ENCODE results near the gene TAOK2.
"Not testable (repeated sequence)": the region's sequence is repeated elsewhere in the genome, so short reads cannot be mapped to it uniquely, and the experiment has no call there.

DNA sequence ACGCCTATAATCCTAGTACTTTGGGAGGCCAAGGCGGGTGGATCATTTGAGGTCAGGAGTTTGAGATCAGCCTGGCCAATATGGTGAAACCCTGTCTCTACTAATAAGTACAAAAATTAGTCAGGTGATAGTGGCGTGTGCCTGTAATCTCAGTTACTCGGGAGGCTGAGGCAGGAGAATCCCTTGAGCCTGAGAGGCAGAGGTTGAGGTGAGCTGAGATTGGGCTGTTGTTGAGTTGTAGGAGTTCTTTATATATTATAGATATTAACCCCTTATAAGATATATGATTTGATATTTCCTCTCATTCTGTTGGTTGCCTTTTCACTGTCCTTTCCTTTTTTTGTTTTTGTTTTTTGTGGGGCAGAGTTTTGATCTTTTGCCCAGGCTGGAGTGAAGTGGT is 13.8 kb upstream of the TAOK2 start:
- TF ChIP-seq, protein P1, sequence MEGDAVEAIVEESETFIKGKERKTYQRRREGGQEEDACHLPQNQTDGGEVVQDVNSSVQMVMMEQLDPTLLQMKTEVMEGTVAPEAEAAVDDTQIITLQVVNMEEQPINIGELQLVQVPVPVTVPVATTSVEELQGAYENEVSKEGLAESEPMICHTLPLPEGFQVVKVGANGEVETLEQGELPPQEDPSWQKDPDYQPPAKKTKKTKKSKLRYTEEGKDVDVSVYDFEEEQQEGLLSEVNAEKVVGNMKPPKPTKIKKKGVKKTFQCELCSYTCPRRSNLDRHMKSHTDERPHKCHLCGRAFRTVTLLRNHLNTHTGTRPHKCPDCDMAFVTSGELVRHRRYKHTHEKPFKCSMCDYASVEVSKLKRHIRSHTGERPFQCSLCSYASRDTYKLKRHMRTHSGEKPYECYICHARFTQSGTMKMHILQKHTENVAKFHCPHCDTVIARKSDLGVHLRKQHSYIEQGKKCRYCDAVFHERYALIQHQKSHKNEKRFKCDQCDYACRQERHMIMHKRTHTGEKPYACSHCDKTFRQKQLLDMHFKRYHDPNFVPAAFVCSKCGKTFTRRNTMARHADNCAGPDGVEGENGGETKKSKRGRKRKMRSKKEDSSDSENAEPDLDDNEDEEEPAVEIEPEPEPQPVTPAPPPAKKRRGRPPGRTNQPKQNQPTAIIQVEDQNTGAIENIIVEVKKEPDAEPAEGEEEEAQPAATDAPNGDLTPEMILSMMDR (IDR thresholded peaks at IDR 0.05) = not testable (repeated sequence)
- TF ChIP-seq, protein P2, sequence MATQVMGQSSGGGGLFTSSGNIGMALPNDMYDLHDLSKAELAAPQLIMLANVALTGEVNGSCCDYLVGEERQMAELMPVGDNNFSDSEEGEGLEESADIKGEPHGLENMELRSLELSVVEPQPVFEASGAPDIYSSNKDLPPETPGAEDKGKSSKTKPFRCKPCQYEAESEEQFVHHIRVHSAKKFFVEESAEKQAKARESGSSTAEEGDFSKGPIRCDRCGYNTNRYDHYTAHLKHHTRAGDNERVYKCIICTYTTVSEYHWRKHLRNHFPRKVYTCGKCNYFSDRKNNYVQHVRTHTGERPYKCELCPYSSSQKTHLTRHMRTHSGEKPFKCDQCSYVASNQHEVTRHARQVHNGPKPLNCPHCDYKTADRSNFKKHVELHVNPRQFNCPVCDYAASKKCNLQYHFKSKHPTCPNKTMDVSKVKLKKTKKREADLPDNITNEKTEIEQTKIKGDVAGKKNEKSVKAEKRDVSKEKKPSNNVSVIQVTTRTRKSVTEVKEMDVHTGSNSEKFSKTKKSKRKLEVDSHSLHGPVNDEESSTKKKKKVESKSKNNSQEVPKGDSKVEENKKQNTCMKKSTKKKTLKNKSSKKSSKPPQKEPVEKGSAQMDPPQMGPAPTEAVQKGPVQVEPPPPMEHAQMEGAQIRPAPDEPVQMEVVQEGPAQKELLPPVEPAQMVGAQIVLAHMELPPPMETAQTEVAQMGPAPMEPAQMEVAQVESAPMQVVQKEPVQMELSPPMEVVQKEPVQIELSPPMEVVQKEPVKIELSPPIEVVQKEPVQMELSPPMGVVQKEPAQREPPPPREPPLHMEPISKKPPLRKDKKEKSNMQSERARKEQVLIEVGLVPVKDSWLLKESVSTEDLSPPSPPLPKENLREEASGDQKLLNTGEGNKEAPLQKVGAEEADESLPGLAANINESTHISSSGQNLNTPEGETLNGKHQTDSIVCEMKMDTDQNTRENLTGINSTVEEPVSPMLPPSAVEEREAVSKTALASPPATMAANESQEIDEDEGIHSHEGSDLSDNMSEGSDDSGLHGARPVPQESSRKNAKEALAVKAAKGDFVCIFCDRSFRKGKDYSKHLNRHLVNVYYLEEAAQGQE (IDR thresholded peaks at IDR 0.05; ENCODE audit: insufficient read depth in 1 of 2, low read depth in 2 of 2, low read length in 1 of 2) = not testable (repeated sequence)
- not testable (repeated sequence) for TF ChIP-seq POLR2AphosphoS5, TCF7L2 (IDR thresholded peaks at IDR 0.05; ENCODE audit: low read depth, low read length)

All from Panc1 (cell line).